Tibial artery (tissue), 4 donors: Measurements from ENCODE around the gene CDKN1A.

Source experiments
- DNase-seq, 2 donors: peaks; one replicate each; pipeline ENCODE4 v3.0.0-alpha.2; 2019
- H3K27ac ChIP-seq, 2 donors: fragments of 200-600 bp; sonication (generic) in 1 of 2; 1 replicate in 1 of 2; 2 replicates in 1 of 2; pipeline ENCODE4 v1.5.1; 2018 to 2019; ENCODE audit warnings: mild to moderate bottlenecking in 1 of 2
- H3K27me3 ChIP-seq, 2 donors: fragments of 200-600 bp; sonication (generic) in 1 of 2; one replicate each; pipeline versions ENCODE4 v1.5.1 to v1.6.0; 2016 to 2019
- H3K36me3 ChIP-seq, 3 donors: fragments of 200-600 bp; sonication (generic) in 2 of 3; one replicate each; pipeline ENCODE4 v1.5.1; 2016 to 2019; ENCODE audit warnings: mild to moderate bottlenecking in 2 of 3
- H3K4me1 ChIP-seq, 4 donors: fragments of 200-600 bp; sonication (generic) in 2 of 4; 1 replicate in 3 of 4; 2 replicates in 1 of 4; pipeline ENCODE4 v1.5.1; 2016 to 2019
- H3K4me3 ChIP-seq, 2 donors: fragments of 200-600 bp; sonication (generic) in 1 of 2; 1 replicate in 1 of 2; 2 replicates in 1 of 2; pipeline ENCODE4 v1.5.1; 2018 to 2019; ENCODE audit warnings: mild to moderate bottlenecking in 2 of 2
- H3K9me3 ChIP-seq, 3 donors: fragments of 200-600 bp; sonication (generic) in 1 of 3; one replicate each; pipeline ENCODE4 v1.5.1; 2016 to 2019
- intact Hi-C: fragments of 100-400 bp; cut with DNase I; formaldehyde crosslinking; loops from one replicate; pipeline ENCODE4 v1.15.0; 2023; ENCODE audit warnings: low total_unique reads
- TF ChIP-seq, protein P1 (sequence below), 2 experiments: fragments of 200-600 bp in 1 of 2; fragments of 450-650 bp in 1 of 2; IDR thresholded peaks; one replicate each; pipeline ENCODE4 v1.5.1; 2017 to 2019; ENCODE audit warnings: antibody characterized with exemption in 2 of 2, mild to moderate bottlenecking in 1 of 2, moderate library complexity in 1 of 2

CDKN1A gene

DNA sequence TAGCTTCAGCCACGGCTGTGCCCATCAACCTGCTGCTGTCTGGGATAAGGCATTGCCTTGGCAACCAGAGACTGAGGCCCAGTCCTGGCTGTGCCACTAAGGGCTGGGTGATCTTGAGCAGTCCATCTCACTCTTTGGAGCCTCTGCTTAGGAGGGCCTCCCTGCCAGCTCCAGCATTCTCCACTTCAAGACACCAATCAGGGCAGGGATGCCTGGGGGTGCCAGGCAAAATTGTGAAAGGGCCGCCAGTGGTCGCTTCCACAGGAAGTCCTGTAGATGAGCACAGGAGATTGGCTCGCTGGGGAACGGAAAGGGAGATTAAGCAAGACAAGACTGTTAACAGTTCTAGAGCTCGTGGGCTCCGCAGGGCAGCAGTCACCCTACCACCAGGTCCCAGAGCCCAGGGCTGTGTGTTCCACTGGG is 19.0 kb downstream of the CDKN1A start, which contains the start of gene RAB44:
RAB44 (plus strand) TSS at position 346 of the 423 bp plus-strand sequence. CDS start 6,410 bp downstream, outside the sequence.
- Histone ChIP-seq H3K4me3 (no peak within 1 kb of the TSS), H3K9me3 (no peaks in the 10 kb centered on the region)

DNA sequence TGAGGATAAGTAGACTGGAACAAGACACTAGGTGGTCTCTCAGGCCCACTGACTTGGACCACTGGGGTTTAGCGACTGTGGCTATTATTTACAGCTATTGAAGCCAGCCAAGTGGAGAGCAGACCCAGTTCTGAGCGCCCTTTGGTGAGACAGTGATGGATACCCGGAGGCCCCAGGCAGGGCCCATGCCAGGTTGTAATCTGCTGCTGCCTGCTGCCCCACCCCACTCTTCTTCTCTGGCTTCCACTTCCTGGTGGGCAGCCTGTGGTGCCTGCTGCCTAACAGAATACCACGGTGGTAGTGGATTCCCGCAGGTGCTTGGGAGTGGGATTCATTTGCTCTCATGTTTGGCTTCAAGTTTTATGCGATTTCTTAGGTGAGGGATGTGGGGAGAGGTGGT is 19.7 kb downstream of the CDKN1A start:
- Histone ChIP-seq H3K36me3 (no peaks in the 10 kb centered on the region), H3K27me3 (no peaks in the 10 kb centered on the region), H3K4me3 (no peak overlapping the region), H3K27ac (no peak overlapping the region), H3K9me3 (no peaks in the 10 kb centered on the region), H3K4me1 (peaks cover 0 to 2% (median under 1%) of the 10 kb centered on the region in 4 donors)
- DNase-seq: peak in 1 of 2 donors; percentile 39
- TF ChIP-seq, protein P1, sequence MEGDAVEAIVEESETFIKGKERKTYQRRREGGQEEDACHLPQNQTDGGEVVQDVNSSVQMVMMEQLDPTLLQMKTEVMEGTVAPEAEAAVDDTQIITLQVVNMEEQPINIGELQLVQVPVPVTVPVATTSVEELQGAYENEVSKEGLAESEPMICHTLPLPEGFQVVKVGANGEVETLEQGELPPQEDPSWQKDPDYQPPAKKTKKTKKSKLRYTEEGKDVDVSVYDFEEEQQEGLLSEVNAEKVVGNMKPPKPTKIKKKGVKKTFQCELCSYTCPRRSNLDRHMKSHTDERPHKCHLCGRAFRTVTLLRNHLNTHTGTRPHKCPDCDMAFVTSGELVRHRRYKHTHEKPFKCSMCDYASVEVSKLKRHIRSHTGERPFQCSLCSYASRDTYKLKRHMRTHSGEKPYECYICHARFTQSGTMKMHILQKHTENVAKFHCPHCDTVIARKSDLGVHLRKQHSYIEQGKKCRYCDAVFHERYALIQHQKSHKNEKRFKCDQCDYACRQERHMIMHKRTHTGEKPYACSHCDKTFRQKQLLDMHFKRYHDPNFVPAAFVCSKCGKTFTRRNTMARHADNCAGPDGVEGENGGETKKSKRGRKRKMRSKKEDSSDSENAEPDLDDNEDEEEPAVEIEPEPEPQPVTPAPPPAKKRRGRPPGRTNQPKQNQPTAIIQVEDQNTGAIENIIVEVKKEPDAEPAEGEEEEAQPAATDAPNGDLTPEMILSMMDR (IDR thresholded peaks at IDR 0.05): no peak
- intact Hi-C loops: no loop called here

More for the DNA sequence above, 19.0 kb downstream of the CDKN1A start, which contains the start of gene RAB44:
- intact Hi-C loops: no loop called here
- TF ChIP-seq, protein P1 (IDR thresholded peaks at IDR 0.05): no peak
- no peaks in the 10 kb centered on the region for H3K36me3 ChIP-seq
- peaks cover 0 to 9% (median 5%) of the 10 kb centered on the region in 4 donors for H3K4me1 ChIP-seq
- no peaks in the 10 kb centered on the region for H3K27me3 ChIP-seq
- peak in 1 of 2 donors; percentile 52 for DNase-seq
- no peak within 1 kb of the TSS for H3K27ac ChIP-seq

DNA sequence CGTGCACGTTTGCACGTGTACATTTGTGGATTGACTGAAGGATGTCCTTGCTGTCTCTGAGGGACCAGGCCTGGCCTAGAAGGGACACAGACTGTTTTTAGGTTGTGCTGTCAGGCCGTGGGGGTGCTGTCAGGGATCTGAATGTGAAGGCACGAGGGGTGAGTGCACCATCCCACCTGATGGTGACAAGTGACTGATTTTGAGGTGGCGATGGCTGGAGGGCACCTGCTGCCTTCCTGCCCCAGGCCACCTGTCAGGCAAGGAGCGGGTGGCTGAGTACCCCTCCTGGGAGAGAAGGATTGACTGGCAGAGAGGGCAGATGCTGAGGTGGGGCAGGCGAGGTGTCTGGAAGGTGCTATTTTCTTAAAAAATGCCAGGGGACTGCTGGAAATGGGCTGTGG is 20.4 kb downstream of the CDKN1A start:
- peak in 1 of 2 donors; percentile 56 for DNase-seq
- no peaks in the 10 kb centered on the region for H3K4me1 ChIP-seq
- intact Hi-C loops: no loop called here
- no peak overlapping the region for H3K4me3 ChIP-seq
- no peaks in the 10 kb centered on the region for H3K36me3 ChIP-seq
- H3K27ac ChIP-seq: no peak overlapping the region
- no peaks in the 10 kb centered on the region for H3K9me3 ChIP-seq
- peaks cover 0 to 4% of the 10 kb centered on the region in 2 donors for H3K27me3 ChIP-seq
- TF ChIP-seq, protein P1 (IDR thresholded peaks at IDR 0.05): no peak

DNA sequence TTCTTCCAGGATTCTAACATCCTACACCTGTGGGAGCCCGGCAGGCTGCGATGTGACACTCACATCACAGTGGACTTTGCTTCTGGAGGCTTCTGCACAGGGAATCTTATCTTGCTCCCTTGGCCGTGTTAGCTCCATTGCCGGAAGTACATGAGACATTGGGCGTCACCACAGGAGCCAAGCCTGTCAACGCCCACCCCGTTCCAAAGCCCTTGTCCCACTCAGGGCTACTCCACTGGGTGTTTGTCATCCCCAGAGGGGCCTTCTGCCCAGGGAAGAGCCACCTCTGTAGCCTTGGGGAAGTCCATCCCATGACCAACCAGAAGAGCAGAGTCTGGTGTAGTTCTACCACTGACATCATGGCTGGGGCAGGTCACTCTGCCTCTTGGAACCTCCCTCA is 20.8 kb downstream of the CDKN1A start:
- no peaks in the 10 kb centered on the region for H3K4me1 ChIP-seq
- intact Hi-C loops: no loop called here
- H3K4me3 ChIP-seq: no peak overlapping the region
- no peaks in the 10 kb centered on the region for H3K36me3 ChIP-seq
- H3K9me3 ChIP-seq: no peaks in the 10 kb centered on the region
- peak in 1 of 2 donors; percentile 42 for DNase-seq
- H3K27me3 ChIP-seq: peaks cover 0 to 4% of the 10 kb centered on the region in 2 donors
- TF ChIP-seq, protein P1 (IDR thresholded peaks at IDR 0.05): no peak
- no peak overlapping the region for H3K27ac ChIP-seq

DNA sequence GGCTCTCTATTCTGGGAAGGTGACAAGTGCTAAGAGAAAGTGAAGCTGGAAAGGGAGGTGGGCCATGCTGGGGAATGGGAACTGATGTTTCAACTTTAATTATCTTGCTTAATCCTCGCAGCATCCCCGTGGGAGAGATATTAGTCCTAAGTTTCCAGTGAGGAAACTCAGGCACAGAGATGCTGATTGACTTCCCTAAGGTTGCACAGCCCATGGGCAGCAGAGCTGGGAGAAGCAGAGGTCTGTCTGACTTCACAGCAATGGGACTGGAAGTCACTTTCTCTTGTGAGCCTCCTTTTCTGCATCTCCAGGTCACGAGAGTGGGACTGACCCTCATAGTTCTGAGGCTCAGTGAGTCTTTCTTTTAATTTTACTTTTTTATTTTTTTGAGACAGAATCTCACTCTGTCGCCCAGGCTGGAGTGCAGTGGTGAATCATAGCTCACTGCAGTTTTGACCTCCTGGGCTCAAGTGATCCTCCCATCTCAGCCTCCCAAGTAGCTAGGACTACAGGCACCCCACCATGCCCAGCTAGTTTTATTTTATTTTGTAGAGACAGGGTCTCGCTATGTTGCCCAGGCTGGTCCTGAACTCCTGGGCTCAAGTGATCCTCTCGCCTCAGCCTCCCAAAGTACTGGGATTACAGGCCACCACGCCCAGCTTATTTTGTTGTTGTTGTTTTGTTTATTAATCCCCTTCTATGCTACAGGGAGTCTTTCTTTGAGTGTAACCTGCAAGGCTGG is 21.7 kb downstream of the CDKN1A start:
- no peaks in the 10 kb centered on the region for H3K4me1 ChIP-seq
- no peak overlapping the region for H3K27ac ChIP-seq
- DNase-seq: peak in 1 of 2 donors; percentile 4
- H3K4me3 ChIP-seq: no peak overlapping the region
- intact Hi-C loops: no loop called here
- H3K36me3 ChIP-seq: no peaks in the 10 kb centered on the region
- TF ChIP-seq, protein P1 (IDR thresholded peaks at IDR 0.05): no peak
- peaks cover 0 to 4% of the 10 kb centered on the region in 2 donors for H3K27me3 ChIP-seq
- no peaks in the 10 kb centered on the region for H3K9me3 ChIP-seq
